ENCODE data around the gene CLTB.
"Not testable (repeated sequence)": the region's sequence is repeated elsewhere in the genome, so short reads cannot be mapped to it uniquely, and the experiment has no call there.

Gene CLTB

DNA sequence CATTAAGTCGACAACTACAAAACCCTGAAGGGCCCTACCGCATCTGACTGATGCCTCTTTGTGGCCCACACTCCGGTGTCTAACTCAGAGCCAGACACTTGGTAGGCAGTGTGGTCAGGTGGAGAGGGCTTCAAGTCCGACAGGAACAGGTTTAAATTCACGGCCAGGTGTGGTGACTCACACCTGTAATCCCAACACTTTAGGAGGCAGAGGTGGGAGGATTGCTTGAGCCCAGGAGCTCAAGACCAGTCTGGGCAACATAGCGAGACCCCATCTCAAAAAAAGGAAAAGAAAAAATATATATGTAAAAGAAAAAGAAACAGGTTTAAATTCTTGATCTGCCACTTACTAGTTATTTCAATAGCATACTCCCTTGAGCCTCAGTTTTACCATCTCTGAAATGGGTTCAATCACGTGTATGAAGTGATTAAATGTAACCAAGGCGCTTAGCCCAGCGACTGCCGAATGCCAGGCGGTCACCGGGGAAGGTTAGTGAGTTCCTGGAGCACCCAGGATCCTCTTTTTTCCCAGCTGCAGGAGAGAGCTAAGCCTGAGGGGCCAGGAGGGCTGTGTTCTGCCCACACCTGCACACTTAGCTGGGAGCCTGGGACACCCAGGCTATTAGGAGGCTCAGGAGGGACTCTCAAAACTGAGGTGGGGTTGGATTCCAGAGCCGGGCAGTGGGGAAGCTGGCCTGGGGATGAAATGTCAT, 943 bp downstream of the CLTB start:
- Mint-ChIP-seq H3K4me3 (peak overlapping the region; percentile 79), H3K36me3 (ENCODE audit: low read depth) (no peaks in the 10 kb centered on the region), H3K9me3 (no peaks in the 10 kb centered on the region), H3K27me3 (no peaks in the 10 kb centered on the region), H3K4me1 (peaks cover 38% of the 10 kb centered on the region), H3K27ac (peak overlapping the region; percentile 65)
- ATAC-seq (no peak), DNase-seq (no peak)

DNA sequence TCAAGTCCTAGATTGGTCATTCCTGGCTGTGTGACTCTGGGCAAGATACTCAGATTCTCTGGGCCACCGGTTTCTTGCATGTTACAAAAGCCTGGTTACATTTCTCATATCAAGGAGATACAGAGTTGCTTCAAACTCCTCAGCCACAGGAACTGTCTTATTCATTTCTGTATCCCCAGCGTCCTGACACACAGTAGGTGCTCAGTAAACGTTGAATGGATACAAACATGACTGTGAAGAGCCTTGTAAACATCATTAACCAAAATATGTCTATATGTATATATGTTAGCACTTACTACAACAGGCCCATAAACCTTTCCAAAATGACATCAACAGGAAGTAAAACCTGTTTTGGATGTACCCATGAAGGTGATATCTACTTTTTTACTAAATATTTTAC, 1.6 kb downstream of the CLTB start:
- ATAC-seq = no peak
- Mint-ChIP-seq H3K4me3 (peak overlapping the region; percentile 79), H3K27ac (no peak overlapping the region), H3K4me1 (peaks cover 38% of the 10 kb centered on the region), H3K9me3 (no peaks in the 10 kb centered on the region), H3K36me3 (ENCODE audit: low read depth) (peaks cover 5% of the 10 kb centered on the region), H3K27me3 (no peaks in the 10 kb centered on the region)
- no peak for DNase-seq

DNA sequence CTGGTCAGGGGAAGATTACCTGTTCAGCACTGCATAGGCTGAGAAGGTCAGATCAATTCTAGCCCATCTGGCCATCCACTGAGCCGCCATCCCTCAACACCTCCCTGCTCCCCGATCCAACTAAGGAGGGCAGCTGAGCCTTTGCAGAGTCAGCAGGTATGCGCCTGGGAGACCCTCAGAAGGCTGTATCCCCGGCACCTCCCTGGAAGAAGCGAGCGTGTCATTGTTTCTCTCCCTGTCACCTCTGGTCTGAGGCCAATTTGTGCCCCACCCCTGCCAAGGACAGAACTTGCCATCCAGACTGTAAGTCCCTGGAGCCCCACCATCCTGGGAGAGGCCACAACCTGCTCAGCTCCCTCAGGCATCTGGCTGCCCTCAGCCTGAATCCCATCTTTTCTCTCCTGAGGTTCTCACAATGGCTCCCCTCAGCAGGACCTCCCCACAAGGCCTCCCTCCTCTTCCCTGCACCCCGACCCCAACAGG, 2.6 kb downstream of the CLTB start:
- peaks cover 38% of the 10 kb centered on the region for H3K4me1 Mint-ChIP-seq
- H3K4me3 Mint-ChIP-seq = no peak overlapping the region
- H3K27me3 Mint-ChIP-seq = no peaks in the 10 kb centered on the region
- H3K9me3 Mint-ChIP-seq = no peaks in the 10 kb centered on the region
- H3K36me3 Mint-ChIP-seq (ENCODE audit: low read depth) = peaks cover 6% of the 10 kb centered on the region
- no peak overlapping the region for H3K27ac Mint-ChIP-seq
- DNase-seq (no peak), ATAC-seq (no peak)

DNA sequence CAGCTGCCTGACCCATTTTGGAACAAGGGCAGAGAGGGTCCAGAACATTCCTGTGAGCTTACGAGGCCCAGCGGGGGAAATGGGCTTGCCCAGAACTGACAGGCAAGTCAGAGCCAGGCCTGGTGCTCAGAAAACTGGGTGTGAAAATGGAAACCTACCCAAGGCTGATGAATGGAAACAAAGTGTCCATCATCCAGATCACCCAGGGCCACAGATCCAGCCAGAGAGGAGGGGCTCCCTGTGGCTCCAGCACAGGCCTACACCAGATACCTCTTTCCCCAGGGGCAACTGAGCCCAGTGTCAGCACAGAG, 3.1 kb downstream of the CLTB start:
- no peak overlapping the region for H3K27ac Mint-ChIP-seq
- peaks cover 38% of the 10 kb centered on the region for H3K4me1 Mint-ChIP-seq
- H3K4me3 Mint-ChIP-seq = no peak overlapping the region
- H3K36me3 Mint-ChIP-seq (ENCODE audit: low read depth) = peaks cover 6% of the 10 kb centered on the region
- H3K9me3 Mint-ChIP-seq = no peaks in the 10 kb centered on the region
- ATAC-seq = no peak
- no peak for DNase-seq
- no peaks in the 10 kb centered on the region for H3K27me3 Mint-ChIP-seq

DNA sequence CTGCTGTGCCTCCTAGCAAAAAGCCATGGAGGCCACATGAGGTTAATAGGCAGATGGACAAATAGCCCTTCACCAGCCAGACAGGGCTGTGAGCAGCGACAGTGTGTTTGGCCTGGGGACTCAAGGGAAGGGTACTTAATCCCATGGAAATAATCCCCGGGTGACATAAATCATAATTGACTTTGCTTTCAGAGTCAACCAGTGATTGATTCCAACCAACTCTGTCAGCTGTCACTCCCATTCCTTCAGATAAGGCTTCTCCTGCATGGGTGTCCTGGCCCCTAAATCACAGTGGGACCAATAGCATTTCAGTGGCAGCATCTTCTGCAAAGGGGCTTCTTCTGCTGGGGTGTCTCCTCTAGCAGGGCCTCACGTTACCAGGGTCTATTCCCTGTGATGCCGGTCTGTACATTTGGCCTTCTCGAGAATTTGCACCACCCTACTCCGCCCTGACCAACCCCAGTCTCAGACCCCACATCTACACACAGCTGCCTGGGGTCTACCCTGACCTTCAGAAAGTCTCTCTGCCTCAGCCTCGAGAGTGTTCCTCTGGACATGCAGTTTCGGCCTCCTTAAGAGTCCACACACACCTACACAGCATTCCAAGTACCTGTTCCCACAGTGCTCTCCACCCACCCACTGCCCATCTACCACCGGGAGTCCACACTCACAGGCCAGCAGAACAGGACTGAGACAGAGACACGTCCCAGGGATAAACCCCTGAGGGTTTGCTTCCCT, 3.7 kb downstream of the CLTB start:
- no peaks in the 10 kb centered on the region for H3K27me3 Mint-ChIP-seq
- H3K4me1 Mint-ChIP-seq = peaks cover 38% of the 10 kb centered on the region
- H3K4me3 Mint-ChIP-seq = no peak overlapping the region
- DNase-seq = no peak
- H3K27ac Mint-ChIP-seq = no peak overlapping the region
- no peak for ATAC-seq
- H3K9me3 Mint-ChIP-seq = no peaks in the 10 kb centered on the region
- peaks cover 6% of the 10 kb centered on the region for H3K36me3 Mint-ChIP-seq (ENCODE audit: low read depth)

DNA sequence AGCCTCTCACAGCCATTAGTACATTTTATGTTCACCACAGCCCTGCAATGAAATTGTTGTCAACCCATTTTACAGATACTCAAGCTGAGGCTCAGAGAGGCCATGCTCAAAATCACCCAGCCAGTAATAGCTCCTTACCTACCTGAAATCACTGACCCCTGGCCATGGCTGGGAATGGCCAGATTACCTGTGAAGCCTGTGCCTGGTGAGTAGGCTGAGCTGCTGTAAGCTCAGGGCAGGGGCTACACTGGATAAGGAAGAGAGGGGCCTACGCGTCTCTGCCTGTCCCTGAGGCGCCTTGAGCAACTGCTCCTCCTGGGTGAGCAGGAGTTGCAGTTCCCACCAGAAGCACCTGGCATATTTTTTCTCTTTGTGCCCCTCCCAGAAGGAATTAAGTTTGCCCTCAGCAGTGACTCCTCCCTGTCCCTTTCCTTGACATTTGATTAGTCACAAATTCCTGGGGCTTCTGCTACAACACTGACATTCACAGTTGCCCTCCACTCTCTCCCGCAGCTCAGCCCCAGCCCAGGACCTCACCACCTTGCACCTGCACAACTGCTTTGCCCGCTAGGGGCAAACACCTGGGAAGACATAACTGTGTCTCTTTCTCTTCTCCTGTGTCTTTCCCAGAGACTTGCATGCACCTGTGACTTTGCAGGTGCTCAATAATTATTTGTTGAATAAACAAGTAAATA, 5.7 kb downstream of the CLTB start:
- ATAC-seq (no peak), DNase-seq (no peak)
- Mint-ChIP-seq H3K4me1 (peaks cover 30% of the 10 kb centered on the region), H3K27ac (no peak overlapping the region), H3K4me3 (no peak overlapping the region), H3K36me3 (ENCODE audit: low read depth) (peaks cover 6% of the 10 kb centered on the region), H3K27me3 (no peaks in the 10 kb centered on the region), H3K9me3 (no peaks in the 10 kb centered on the region)

DNA sequence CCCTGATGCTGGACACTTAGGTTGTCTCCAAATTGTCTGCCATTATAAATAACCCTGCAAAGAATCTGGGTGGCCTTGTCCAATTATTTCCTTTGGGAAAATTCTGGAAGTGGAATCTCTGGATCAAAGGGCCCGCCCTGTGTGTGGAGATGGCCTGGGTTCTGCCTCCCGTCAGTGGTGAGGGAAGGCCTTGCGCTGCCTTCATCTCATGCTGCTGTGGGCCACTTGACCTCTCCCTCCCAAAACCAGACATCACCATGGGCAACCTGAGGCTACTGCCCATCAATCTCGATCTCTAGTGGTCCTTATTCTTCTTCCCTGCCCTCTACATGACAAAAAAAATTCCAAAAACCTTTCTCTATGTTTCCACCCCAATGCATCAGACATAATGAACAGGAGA, 6.6 kb downstream of the CLTB start:
- DNase-seq = no peak
- Mint-ChIP-seq H3K36me3 (ENCODE audit: low read depth) (peaks cover 7% of the 10 kb centered on the region), H3K27me3 (no peaks in the 10 kb centered on the region), H3K4me3 (no peak overlapping the region), H3K4me1 (peaks cover 22% of the 10 kb centered on the region), H3K9me3 (no peaks in the 10 kb centered on the region), H3K27ac (no peak overlapping the region)
- ATAC-seq = no peak

DNA sequence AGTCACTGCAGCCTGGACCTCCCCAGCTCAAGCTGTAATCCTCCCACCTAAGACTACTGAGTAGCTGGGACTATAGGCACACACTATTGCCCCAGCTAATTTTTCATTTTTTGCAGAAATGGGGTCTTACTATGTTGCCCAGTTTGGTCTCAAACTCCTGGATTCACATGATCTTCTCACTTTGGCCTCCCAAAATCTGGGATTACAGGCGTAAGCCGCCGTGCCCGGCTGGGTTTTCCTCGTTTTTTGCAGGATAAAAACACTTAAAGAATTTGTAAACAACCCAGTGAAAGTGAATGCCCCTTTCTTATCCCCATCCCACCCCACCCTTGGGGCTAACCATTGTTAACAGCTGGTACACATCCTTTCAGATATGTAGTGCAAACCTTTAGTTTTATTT, 7.7 kb downstream of the CLTB start:
- DNase-seq = no peak
- Mint-ChIP-seq H3K4me3 (no peak overlapping the region), H3K9me3 (no peaks in the 10 kb centered on the region), H3K27me3 (no peaks in the 10 kb centered on the region), H3K4me1 (peaks cover 10% of the 10 kb centered on the region), H3K27ac (no peak overlapping the region), H3K36me3 (ENCODE audit: low read depth) (peaks cover 8% of the 10 kb centered on the region)
- ATAC-seq = no peak

DNA sequence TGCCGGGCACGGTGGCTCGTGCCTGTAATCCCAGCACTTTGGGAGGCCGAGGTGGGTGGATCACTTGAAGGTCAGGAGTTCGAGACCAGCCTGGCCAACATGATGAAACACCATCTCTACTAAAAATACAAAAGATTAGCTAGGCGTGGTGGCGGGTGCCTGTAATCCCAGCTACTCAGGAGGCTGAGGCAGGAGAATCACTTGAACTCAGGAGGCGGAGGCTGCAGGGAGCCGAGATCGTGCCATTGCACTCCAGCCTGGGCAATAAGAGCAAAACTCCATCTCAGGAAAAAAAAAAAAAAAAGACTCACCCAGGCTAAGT, 8.1 kb downstream of the CLTB start:
- H3K9me3 Mint-ChIP-seq; H3K27ac Mint-ChIP-seq; H3K4me1 Mint-ChIP-seq; H3K4me3 Mint-ChIP-seq; H3K36me3 Mint-ChIP-seq (ENCODE audit: low read depth); DNase-seq; H3K27me3 Mint-ChIP-seq; ATAC-seq: not testable (repeated sequence)

DNA sequence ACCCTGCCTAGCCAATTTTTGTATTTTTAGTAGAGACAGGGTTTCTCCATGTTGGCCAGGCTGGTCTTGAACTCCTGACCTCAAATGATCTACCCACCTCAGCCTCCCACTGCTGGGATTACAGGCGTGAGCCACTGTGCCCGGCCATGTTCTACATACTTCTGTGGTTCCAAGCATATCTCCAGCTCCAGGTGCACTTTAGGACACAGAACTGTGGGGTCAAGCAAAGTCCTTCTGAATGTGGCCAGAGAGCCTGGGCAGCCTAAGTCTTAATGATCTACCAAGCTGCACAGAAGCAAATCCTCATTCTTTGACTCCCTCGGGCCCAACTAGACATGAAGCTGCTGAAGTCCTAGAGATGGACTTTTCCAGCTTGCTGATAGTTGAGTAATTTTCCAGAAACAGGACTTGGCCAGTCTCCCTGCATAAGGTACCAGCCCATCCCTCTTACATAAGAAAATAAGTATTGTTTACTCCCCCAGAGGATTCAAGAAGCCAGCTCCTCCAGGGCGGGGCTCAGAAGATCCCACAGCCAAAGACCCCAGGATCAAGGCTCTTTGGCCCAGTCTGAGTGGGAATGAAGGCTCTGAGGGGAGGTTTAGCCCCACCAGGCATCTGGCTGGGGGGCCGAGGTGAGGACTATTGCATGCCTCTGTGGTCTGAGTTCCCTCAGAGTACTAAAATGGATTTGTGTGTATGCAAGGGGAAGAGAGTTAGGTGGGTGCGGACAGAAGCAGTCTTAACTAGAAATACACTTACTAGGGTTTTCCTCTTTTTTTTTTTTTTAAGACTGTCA, 8.7 kb downstream of the CLTB start:
- Mint-ChIP-seq H3K9me3 (no peaks in the 10 kb centered on the region), H3K36me3 (ENCODE audit: low read depth) (peaks cover 9% of the 10 kb centered on the region), H3K4me1 (peaks cover 9% of the 10 kb centered on the region), H3K4me3 (no peak overlapping the region), H3K27me3 (no peaks in the 10 kb centered on the region), H3K27ac (no peak overlapping the region)
- no peak for ATAC-seq
- no peak for DNase-seq

DNA sequence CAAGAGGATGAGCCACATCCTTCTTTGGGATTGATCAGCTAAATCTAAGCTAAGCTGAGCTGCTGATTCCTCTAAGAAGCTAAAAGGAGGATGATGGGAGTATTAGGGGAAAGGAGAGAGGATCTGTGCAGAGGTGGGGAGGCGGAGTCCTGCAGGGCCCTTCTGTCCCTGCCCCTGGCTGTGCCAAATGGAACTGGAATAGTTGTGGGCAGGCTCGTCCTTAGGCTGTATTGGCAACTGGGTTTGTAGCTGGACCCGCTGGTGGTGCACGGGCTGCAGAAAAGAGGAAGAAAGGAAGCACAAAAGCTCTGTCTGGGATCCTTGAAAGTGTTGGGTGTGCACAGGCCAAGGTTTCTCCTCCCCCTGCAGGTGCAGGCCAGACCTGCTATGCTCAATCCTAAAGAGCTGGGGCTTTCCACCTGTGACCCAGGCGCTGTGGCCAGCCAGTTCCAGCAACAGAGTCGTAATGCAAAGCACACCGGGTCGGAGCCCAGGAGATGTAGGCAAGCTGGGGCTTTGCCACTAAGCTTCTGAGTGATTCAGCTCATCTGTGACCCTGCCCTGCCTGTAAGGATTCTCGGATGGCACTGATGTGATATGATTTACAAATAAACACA, 9.8 kb downstream of the CLTB start:
- no peaks in the 10 kb centered on the region for H3K27me3 Mint-ChIP-seq
- H3K4me3 Mint-ChIP-seq = no peak overlapping the region
- ATAC-seq = no peak
- H3K4me1 Mint-ChIP-seq = peaks cover 9% of the 10 kb centered on the region
- H3K9me3 Mint-ChIP-seq = no peaks in the 10 kb centered on the region
- peaks cover 11% of the 10 kb centered on the region for H3K36me3 Mint-ChIP-seq (ENCODE audit: low read depth)
- no peak overlapping the region for H3K27ac Mint-ChIP-seq
- no peak for DNase-seq

DNA sequence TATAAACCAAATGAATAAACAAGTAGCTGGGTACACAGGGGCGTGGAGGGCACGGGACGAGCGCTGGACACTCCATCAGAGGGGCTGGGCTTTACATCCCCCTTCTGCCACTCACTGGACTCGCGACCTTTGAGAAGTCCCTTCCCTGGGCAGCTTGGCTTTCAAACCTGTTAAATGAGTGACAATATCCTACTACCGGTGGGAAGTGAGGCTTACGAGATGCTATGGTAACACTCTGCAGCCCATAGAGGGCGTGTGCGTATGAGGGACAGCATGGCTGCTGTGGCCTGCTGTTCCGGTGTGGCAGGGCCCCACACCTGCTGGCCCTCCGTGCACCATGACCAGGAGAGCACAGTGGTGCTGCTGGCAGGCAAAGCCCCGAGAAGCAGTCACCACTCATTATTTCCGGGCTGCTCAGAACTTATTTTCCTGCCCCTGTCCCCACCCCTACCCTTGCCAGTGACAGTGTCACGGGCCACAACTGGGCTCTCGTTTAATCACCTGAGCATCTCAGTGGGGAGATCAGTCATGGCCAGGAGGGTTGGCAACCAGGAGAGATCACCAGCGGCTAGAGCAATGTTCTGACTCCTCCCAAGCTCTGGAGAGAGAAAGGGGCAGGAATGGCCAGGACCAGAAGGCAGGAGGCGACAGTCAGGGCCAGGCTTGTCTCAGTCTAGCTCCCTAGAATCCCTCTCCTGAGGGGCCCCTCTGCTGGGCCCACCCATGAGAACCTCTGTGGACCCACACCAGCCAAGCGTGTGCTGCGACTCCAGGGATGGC, 10.5 kb downstream of the CLTB start:
- Mint-ChIP-seq H3K9me3 (no peaks in the 10 kb centered on the region), H3K36me3 (ENCODE audit: low read depth) (peaks cover 11% of the 10 kb centered on the region), H3K27me3 (no peaks in the 10 kb centered on the region), H3K4me1 (peaks cover 2% of the 10 kb centered on the region), H3K4me3 (no peak overlapping the region), H3K27ac (no peak overlapping the region)
- ATAC-seq (no peak), DNase-seq (no peak)

DNA sequence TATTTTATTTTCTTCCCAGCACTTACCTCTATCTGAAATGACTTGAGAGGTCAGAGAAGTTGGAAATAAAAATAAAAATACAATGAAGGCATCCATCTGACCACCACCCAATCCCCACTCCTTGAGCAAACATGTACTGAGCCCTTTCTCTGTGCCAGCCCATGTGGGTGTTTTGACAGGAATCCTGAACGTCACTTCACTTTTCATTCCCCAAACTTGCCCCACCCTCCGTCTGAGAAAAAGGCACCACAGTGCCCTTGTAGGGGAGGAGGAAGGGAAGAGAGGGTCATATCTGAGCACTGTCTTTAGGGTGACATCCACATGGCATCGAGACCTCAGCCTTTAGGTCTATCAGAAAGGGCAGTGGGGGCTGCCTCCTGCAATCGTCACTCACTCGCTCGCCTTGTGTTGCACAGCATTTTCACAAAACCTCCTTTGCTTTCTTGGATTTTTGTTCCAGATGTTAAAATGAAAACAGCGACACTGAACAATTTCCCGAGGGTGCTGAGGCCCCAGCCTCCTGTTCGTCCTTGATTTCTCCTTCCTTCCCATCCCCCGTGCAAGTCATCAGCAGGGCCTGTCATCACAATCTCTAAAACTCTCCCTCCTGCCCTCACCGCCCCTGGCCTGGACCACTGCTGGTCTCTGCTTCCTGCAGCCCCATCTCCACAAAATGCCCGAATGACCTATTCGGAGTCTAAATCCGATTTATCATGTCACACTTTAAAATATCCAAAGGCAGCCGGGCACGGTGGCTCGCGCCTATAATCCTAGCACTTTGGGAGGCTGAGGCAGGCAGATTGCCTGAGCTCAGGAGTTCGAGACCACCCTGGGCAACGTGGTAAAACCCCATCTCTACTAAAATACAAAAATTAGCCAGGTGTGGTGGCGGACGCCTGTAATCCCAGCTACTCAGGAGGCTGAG, 14.8 kb downstream of the CLTB start:
- DNase-seq = no peak
- no peak for ATAC-seq
- no peaks in the 10 kb centered on the region for H3K9me3 Mint-ChIP-seq
- H3K27me3 Mint-ChIP-seq = no peaks in the 10 kb centered on the region
- no peak overlapping the region for H3K27ac Mint-ChIP-seq
- no peak overlapping the region for H3K4me3 Mint-ChIP-seq
- H3K4me1 Mint-ChIP-seq = no peaks in the 10 kb centered on the region
- H3K36me3 Mint-ChIP-seq (ENCODE audit: low read depth) = peaks cover 5% of the 10 kb centered on the region
